Hepatocyte (in vitro differentiated cells): Measurements from ENCODE around the gene MCF2L2.

Experiments
- EZH2 ChIP-seq: fragments of 200-600 bp; sonication (generic); IDR thresholded peaks from 2 replicates; pipeline ENCODE4 v1.6.1; 2016; ENCODE audit warnings: antibody characterized with exemption, mild to moderate bottlenecking, borderline replicate concordance
- TF ChIP-seq, protein P1 (sequence below): fragments of 200-600 bp; sonication (generic); IDR thresholded peaks from 2 replicates; pipeline ENCODE4 v1.5.1; 2016; ENCODE audit warnings: antibody characterized with exemption, mild to moderate bottlenecking; ENCODE audit not compliant: poor library complexity

DNA sequence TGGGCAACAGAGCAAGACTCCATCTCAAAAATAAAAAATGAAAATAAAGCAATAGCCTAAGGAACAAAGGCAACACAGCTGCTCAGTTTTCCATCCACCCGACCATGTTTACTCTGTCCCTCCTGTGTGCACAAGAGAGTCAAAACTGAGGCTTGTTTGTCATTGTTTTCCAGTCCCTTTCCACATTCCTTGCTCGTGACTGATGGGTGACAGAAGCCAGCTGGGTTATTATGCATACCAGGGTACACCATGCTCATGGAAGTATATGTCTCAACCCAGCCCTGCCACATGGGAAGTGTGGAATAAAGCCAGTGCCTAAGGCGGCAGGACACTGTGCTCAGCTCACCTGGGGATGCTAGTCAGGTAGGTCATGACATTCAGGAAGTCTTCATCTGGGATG is 49.5 kb downstream of the MCF2L2 start:
- TF ChIP-seq, protein P1, sequence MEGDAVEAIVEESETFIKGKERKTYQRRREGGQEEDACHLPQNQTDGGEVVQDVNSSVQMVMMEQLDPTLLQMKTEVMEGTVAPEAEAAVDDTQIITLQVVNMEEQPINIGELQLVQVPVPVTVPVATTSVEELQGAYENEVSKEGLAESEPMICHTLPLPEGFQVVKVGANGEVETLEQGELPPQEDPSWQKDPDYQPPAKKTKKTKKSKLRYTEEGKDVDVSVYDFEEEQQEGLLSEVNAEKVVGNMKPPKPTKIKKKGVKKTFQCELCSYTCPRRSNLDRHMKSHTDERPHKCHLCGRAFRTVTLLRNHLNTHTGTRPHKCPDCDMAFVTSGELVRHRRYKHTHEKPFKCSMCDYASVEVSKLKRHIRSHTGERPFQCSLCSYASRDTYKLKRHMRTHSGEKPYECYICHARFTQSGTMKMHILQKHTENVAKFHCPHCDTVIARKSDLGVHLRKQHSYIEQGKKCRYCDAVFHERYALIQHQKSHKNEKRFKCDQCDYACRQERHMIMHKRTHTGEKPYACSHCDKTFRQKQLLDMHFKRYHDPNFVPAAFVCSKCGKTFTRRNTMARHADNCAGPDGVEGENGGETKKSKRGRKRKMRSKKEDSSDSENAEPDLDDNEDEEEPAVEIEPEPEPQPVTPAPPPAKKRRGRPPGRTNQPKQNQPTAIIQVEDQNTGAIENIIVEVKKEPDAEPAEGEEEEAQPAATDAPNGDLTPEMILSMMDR = no peak
- TF ChIP-seq EZH2 = no peak
